HG03103 (cell line): ENCODE measurements around the gene PIGM.

Experiments
- ATAC-seq: cut with Tn5 transposase; IDR thresholded peaks from one replicate; pipeline ENCODE4 v1.9.1; 2021; ENCODE audit warnings: low read depth; ENCODE audit not compliant: unreplicated experiment

PIGM gene

GRCh38 chr1:159990005-159990404 is 41.8 kb downstream of the PIGM start:
- no peak for ATAC-seq

- no peak for ATAC-seq
These were observed 42.2 kb downstream of the PIGM start for GRCh38 chr1:159989581-159989980.

GRCh38 chr1:159988006-159988405 is 43.8 kb downstream of the PIGM start:
- no peak for ATAC-seq

GRCh38 chr1:159987186-159987585 is 44.6 kb downstream of the PIGM start:
- no peak for ATAC-seq

GRCh38 chr1:159986531-159986930 is 45.3 kb downstream of the PIGM start:
- no peak for ATAC-seq

- ATAC-seq, result no peak
These were observed 45.7 kb downstream of the PIGM start for GRCh38 chr1:159986093-159986492.

GRCh38 chr1:159985473-159985872 is 46.3 kb downstream of the PIGM start:
- ATAC-seq, result no peak

- ATAC-seq, result no peak
These were observed 48.1 kb downstream of the PIGM start for GRCh38 chr1:159983681-159984080.

- no peak for ATAC-seq
These were observed 49.5 kb downstream of the PIGM start for GRCh38 chr1:159982280-159982679.

GRCh38 chr1:159981351-159982055 is 50.3 kb downstream of the PIGM start:
- no peak for ATAC-seq

- ATAC-seq, result no peak
These were observed 51.0 kb downstream of the PIGM start for GRCh38 chr1:159980786-159981185.

GRCh38 chr1:159980076-159980475 is 51.7 kb downstream of the PIGM start:
- ATAC-seq, result no peak

GRCh38 chr1:159979257-159979656 is 52.5 kb downstream of the PIGM start:
- ATAC-seq, result no peak

GRCh38 chr1:159978107-159978398 is 53.7 kb downstream of the PIGM start:
- no peak for ATAC-seq

GRCh38 chr1:159977364-159978106 is 54.3 kb downstream of the PIGM start:
- ATAC-seq, result no peak
